GM18870 (cell line): ENCODE measurements around the gene DAZAP1.

ENCODE experiments used
- ATAC-seq: cut with Tn5 transposase; IDR thresholded peaks from one replicate; pipeline ENCODE4 v1.9.1; 2021; ENCODE audit warnings: moderate library complexity; ENCODE audit not compliant: unreplicated experiment

DAZAP1 gene

GRCh38 chr19:1455336-1456120 is 48.1 kb downstream of the DAZAP1 start:
- no peak for ATAC-seq

GRCh38 chr19:1456121-1456900 is 48.9 kb downstream of the DAZAP1 start:
- ATAC-seq: no peak

- no peak for ATAC-seq
Measured at GRCh38 chr19:1457031-1457739, 49.8 kb downstream of the DAZAP1 start.

GRCh38 chr19:1457892-1458291 is 50.5 kb downstream of the DAZAP1 start:
- no peak for ATAC-seq

- no peak for ATAC-seq
Measured at GRCh38 chr19:1459479-1459878, 52.1 kb downstream of the DAZAP1 start.

DNA sequence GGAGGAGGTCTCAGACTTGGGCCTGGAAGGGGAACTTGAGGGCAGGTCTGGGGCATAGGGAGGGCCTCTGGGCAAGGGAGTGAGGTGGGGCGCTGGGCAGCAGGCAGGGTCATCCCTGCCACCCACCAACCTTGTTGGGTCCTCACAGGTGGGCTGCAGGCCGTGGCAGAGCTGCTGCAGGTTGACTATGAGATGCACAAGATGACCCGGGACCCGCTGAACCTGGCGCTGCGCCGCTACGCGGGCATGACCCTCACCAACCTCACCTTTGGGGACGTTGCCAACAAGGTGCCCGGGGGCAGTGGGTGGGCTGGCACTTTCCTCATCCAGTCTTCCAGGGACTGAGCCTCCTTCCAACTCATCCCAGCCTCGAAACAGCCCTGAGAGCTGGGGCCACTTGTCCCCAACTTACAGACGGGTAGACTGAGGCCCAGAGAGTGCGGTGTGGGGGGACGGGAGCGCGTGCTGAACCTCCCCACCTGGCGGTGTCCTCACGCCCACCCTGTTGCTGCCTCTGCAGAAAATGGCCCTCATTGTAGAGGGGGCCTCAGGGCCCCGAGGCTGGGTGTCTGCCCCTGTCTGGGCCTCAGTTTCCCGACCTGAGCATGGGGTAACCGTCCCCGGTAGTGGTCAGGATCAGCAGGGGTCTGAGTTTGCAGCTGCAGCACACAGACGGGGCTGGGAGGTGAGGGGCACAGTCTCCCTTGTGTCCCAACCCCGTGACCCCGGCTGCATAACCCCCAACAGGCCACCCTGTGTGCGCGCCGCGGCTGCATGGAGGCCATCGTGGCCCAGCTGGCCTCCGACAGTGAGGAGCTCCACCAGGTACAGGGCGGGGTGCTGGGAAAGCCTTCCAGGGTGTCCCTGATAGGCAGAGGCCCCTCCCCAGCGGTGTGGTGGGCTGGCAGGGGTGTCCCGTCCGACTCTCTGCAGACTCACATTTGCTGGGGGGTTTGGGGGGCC is 52.9 kb downstream of the DAZAP1 start:
- no peak for ATAC-seq

DNA sequence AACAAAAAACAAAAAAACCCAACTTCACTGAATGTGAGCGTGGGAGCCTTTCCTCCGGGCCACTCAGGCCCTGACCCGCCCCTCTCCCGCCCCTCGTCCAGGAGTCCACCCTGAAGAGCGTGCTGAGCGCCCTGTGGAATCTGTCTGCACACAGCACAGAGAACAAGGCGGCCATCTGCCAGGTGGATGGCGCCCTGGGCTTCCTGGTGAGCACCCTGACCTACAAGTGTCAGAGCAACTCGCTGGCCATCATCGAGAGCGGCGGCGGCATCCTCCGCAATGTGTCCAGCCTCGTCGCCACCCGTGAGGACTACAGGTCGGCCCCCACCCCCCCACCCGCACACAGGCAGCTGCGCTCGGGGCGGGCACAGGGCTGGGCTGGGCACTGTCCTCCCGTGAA is 54.5 kb downstream of the DAZAP1 start:
- ATAC-seq: no peak

- no peak for ATAC-seq
Measured at GRCh38 chr19:1465191-1466016, 58.0 kb downstream of the DAZAP1 start.

GRCh38 chr19:1466018-1466460 is 58.7 kb downstream of the DAZAP1 start:
- ATAC-seq: no peak

GRCh38 chr19:1466461-1467214 is 59.3 kb downstream of the DAZAP1 start:
- ATAC-seq: no peak

DNA sequence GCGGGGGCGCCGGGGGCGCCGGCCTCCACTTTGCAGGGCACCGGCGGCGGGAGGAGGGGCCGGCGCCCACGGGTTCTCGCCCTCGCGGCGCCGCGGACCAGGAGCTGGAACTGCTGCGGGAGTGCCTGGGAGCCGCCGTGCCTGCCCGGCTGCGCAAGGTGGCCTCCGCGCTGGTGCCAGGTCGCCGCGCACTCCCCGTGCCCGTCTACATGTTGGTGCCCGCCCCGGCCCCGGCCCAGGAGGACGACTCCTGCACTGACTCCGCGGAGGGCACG is 59.8 kb downstream of the DAZAP1 start:
- ATAC-seq: no peak

- no peak for ATAC-seq
Measured at GRCh38 chr19:1467490-1468273, 60.3 kb downstream of the DAZAP1 start.

- ATAC-seq: no peak
Measured at GRCh38 chr19:1468274-1468820, 61.0 kb downstream of the DAZAP1 start.

- no peak for ATAC-seq
Measured at GRCh38 chr19:1468821-1469254, 61.5 kb downstream of the DAZAP1 start.

GRCh38 chr19:1469255-1470054 is 62.1 kb downstream of the DAZAP1 start:
- no peak for ATAC-seq

- ATAC-seq: no peak
Measured at GRCh38 chr19:1470055-1470304, 62.6 kb downstream of the DAZAP1 start.

- no peak for ATAC-seq
Measured at GRCh38 chr19:1470305-1471009, 63.1 kb downstream of the DAZAP1 start.
